HepG2 (cell line): ENCODE results near the gene HIPK2. TPM values are rescaled to one million over a fixed set of nuclear protein-coding genes. Genes with fewer than 3 reads are reported as not detected.
A peak's percentile ranks its signal among the peaks of the same experiment; 100 is the strongest.

Source experiments
- ARNT ChIP-seq: fragments of 450-650 bp; IDR thresholded peaks from 2 replicates; pipeline ENCODE4 v1.6.1; 2017
- CREM ChIP-seq, 2 experiments: sonication (generic) in 1 of 2; formaldehyde crosslinking in 1 of 2; IDR thresholded peaks; 2 replicates each; pipeline versions ENCODE4 v1.4.0 to v1.6.1; 2016 to 2020; ENCODE audit warnings: antibody characterized with exemption in 1 of 2, mild to moderate bottlenecking in 1 of 2, missing genetic modification reagents in 1 of 2
- NFKBIZ ChIP-seq: IDR thresholded peaks from 2 replicates; pipeline ENCODE4 v1.6.1; 2018; ENCODE audit warnings: missing genetic modification reagents, missing compliant biosample characterization
- TBX3 ChIP-seq: fragments of 450-650 bp; IDR thresholded peaks from 2 replicates; pipeline ENCODE4 v1.6.1; 2017; ENCODE audit warnings: antibody characterized with exemption, mild to moderate bottlenecking, inconsistent platforms, borderline replicate concordance
- ZBTB8A ChIP-seq: sonication (generic); formaldehyde crosslinking; IDR thresholded peaks from 2 replicates; pipeline ENCODE4 v1.4.0; 2020; ENCODE audit warnings: mild to moderate bottlenecking, low read depth, missing genetic modification reagents, borderline replicate concordance
- ZEB1 ChIP-seq: IDR thresholded peaks from 2 replicates; pipeline ENCODE4 v1.6.1; 2012; ENCODE audit warnings: mild to moderate bottlenecking, low read depth, inconsistent platforms; ENCODE audit not compliant: insufficient replicate concordance
- ZFP62 ChIP-seq: sonication (generic); formaldehyde crosslinking; IDR thresholded peaks from 2 replicates; pipeline ENCODE4 v1.4.0; 2020; ENCODE audit warnings: missing genetic modification reagents
- ZNF234 ChIP-seq: sonication (generic); formaldehyde crosslinking; conservative IDR thresholded peaks from 2 replicates; pipeline ENCODE4 v1.5.1; 2020; ENCODE audit warnings: mild to moderate bottlenecking, missing genetic modification reagents
- ZNF335 ChIP-seq: sonication (generic); formaldehyde crosslinking; IDR thresholded peaks from 2 replicates; pipeline ENCODE4 v1.4.0; 2020; ENCODE audit warnings: missing genetic modification reagents
- ZNF460 ChIP-seq: sonication (generic); formaldehyde crosslinking; IDR thresholded peaks from 2 replicates; pipeline ENCODE4 v1.5.1; 2020; ENCODE audit warnings: missing genetic modification reagents, mild to moderate bottlenecking, borderline replicate concordance
- ZNF713 ChIP-seq: sonication (generic); formaldehyde crosslinking; IDR thresholded peaks from 2 replicates; pipeline ENCODE4 v1.4.0; 2020; ENCODE audit warnings: mild to moderate bottlenecking, missing genetic modification reagents
- ZNF768 ChIP-seq: sonication (generic); formaldehyde crosslinking; IDR thresholded peaks from 2 replicates; pipeline ENCODE4 v1.4.0; 2020; ENCODE audit warnings: missing genetic modification reagents
- ZNF891 ChIP-seq: sonication (generic); formaldehyde crosslinking; IDR thresholded peaks from 2 replicates; pipeline ENCODE4 v1.5.0; 2020; ENCODE audit warnings: mild to moderate bottlenecking, missing genetic modification reagents
- polyA plus RNA-seq, 8 experiments: library from polyadenylated mRNA; depleted of rRNA in 3 of 8; stranded (reverse) in 7 of 8; unstranded in 1 of 8; fragments of >200 nt; fragmentation: Illumina TruSeq in 4 of 8; extraction: Trizol in 4 of 8; gene quantifications; 2 replicates each; pipeline versions ENCODE4 v1.2.1 to v1.2.3, GENCODE V29; 2011 to 2016; ENCODE audit warnings: low read depth in 4 of 8, missing spikeins in 1 of 8, mixed read lengths in 1 of 8; ENCODE audit not compliant: insufficient read depth in 1 of 8
- total RNA-seq, 5 experiments: library from RNA; depleted of rRNA; stranded (reverse); fragments of >200 nt; fragmentation: Illumina TruSeq; extraction: Trizol; gene quantifications; 2 replicates each; pipeline ENCODE4 v1.2.3, GENCODE V29; 2016; ENCODE audit warnings: low read depth in 1 of 5
- TF ChIP-seq, protein P1 (sequence below): sonication (generic); formaldehyde crosslinking; IDR thresholded peaks from 2 replicates; pipeline ENCODE4 v1.4.0; 2020; ENCODE audit warnings: mild to moderate bottlenecking, missing genetic modification reagents
- TF ChIP-seq, protein P2 (sequence below): sonication (generic); formaldehyde crosslinking; IDR thresholded peaks from 2 replicates; pipeline ENCODE4 v1.4.0; 2020; ENCODE audit warnings: mild to moderate bottlenecking, low read depth, missing genetic modification reagents
- TF ChIP-seq, protein P3 (sequence below): sonication (generic); formaldehyde crosslinking; IDR thresholded peaks from 2 replicates; pipeline ENCODE4 v1.5.1; 2020; ENCODE audit warnings: missing genetic modification reagents, mild to moderate bottlenecking, borderline replicate concordance

HIPK2 gene
- total and polyA plus RNA-seq, 2 of the 13 experiments (the other 11 are each of a cell fraction or from before 2014, with no cell fraction given): 14.4 to 20.2 TPM

DNA sequence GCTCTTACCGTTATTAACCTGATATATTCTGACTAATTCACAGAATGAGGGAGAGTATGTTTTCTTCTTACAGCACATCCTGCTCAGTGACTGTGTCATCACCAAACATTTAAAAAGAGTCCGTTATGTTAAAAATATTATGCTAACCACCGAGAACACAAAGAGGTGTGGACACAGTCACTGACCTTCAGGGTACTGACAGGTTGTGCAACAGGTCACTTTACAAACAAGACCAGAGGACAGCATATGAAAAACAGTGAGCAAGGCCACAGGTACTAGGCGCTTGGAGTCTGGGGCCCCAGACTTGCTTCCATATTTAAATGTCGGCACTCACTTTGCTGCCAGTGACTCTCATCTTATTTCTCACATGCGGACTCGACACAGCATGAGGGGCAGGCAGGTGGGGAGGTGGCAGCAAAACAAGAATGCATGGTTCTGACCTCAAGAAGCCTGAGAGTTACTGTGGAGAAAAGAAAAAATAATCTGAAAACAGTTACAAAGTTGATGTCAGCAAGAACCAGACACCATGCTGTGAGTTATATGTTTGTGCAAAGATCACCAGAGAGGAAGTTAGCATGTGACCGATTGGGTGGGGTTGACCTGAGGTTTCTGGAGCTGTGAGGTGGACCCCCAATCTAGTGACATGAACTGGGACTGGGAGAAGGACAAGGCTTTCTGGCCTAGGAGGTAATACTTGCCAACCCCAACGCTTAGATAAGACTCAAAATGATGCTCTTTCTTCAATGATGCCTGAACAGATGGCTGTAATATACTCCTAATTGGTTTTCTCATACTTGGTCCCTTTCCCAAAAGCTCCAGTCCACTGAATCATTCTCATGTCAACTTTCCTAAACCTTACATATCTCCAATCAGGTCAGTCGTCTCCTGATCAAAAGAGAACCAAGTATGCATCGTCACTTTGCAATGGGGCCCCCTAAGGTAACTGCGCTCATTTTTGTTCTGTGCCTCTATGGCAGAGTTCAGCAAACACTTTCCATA, 102.4 kb downstream of the HIPK2 start (continued):
- TF ChIP-seq, protein P1, sequence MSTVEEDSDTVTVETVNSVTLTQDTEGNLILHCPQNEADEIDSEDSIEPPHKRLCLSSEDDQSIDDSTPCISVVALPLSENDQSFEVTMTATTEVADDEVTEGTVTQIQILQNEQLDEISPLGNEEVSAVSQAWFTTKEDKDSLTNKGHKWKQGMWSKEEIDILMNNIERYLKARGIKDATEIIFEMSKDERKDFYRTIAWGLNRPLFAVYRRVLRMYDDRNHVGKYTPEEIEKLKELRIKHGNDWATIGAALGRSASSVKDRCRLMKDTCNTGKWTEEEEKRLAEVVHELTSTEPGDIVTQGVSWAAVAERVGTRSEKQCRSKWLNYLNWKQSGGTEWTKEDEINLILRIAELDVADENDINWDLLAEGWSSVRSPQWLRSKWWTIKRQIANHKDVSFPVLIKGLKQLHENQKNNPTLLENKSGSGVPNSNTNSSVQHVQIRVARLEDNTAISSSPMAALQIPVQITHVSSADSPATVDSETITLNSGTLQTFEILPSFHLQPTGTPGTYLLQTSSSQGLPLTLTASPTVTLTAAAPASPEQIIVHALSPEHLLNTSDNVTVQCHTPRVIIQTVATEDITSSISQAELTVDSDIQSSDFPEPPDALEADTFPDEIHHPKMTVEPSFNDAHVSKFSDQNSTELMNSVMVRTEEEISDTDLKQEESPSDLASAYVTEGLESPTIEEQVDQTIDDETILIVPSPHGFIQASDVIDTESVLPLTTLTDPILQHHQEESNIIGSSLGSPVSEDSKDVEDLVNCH: no peak
- TF ChIP-seq TBX3: peak; percentile 37; the same call in 1 of the 2 replicates
- no peak for TF ChIP-seq ZNF768 (CRISPR knock-in tag)
- no peak for TF ChIP-seq ZNF234 (CRISPR knock-in tag)
- TF ChIP-seq NFKBIZ: 0 out of 2 replicates have a peak, but pooled peaks have one; percentile 54
- TF ChIP-seq ZNF713 (CRISPR knock-in tag): 0 out of 2 replicates have a peak, but pooled peaks have one; percentile 53
- TF ChIP-seq ZBTB8A (CRISPR knock-in tag): no peak
- no peak for TF ChIP-seq ZNF891 (CRISPR knock-in tag)
- no peak for TF ChIP-seq ZNF460 (CRISPR knock-in tag)
- no peak for TF ChIP-seq ZFP62 (CRISPR knock-in tag)
- 0 out of 2 replicates have a peak, but pooled peaks have one; percentile 27 for TF ChIP-seq ZNF335
- TF ChIP-seq CREM (IDR thresholded peaks at IDR 0.05): peak; percentile 83
- TF ChIP-seq CREM (CRISPR knock-in tag; IDR thresholded peaks at IDR 0.05): no peak
- TF ChIP-seq, protein P2, sequence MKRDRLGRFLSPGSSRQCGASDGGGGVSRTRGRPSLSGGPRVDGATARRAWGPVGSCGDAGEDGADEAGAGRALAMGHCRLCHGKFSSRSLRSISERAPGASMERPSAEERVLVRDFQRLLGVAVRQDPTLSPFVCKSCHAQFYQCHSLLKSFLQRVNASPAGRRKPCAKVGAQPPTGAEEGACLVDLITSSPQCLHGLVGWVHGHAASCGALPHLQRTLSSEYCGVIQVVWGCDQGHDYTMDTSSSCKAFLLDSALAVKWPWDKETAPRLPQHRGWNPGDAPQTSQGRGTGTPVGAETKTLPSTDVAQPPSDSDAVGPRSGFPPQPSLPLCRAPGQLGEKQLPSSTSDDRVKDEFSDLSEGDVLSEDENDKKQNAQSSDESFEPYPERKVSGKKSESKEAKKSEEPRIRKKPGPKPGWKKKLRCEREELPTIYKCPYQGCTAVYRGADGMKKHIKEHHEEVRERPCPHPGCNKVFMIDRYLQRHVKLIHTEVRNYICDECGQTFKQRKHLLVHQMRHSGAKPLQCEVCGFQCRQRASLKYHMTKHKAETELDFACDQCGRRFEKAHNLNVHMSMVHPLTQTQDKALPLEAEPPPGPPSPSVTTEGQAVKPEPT (CRISPR knock-in tag): no peak
- TF ChIP-seq ARNT: no peak
- peak; percentile 77 for TF ChIP-seq ZEB1
- TF ChIP-seq, protein P3, sequence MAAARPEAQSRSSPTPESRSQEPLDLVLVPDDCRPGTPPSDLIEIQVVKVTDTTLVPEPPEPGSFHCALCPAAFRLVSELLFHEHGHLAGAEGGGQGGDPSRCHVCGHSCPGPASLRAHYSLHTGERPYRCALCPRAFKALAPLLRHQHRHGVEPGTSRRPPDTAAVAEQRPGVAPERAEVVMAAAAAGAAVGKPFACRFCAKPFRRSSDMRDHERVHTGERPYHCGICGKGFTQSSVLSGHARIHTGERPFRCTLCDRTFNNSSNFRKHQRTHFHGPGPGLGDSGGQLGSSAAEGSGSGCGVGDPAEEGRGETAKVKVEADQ: 0 out of 2 replicates have a peak, but pooled peaks have one; percentile 69
